Stomach (tissue), 9 donors: Measurements from ENCODE around the gene GIMAP8. TPM values are rescaled to one million over a fixed set of nuclear protein-coding genes. Genes with fewer than 3 reads are reported as not detected.

Experiments used
- DNase-seq, 2 donors: peaks; one replicate each; pipeline versions ENCODE4 v3.0.0 to v3.0.0-alpha.2; 2013 to 2019
- H3K27ac ChIP-seq, 5 donors: fragments of 200-600 bp in 4 of 5; sonication (generic) in 4 of 5; one replicate each; pipeline ENCODE4 v1.5.1; 2013 to 2019; ENCODE audit warnings: mild to moderate bottlenecking in 1 of 5, moderate library complexity in 1 of 5
- H3K27me3 ChIP-seq, 3 donors: fragments of 200-600 bp; sonication (generic); one replicate each; pipeline ENCODE4 v1.5.1; 2017 to 2019; ENCODE audit warnings: mixed run types in 1 of 3
- H3K36me3 ChIP-seq, 4 donors: fragments of 200-600 bp; sonication (generic); 1 replicate in 3 of 4; 2 replicates in 1 of 4; pipeline ENCODE4 v1.5.1; 2016 to 2019
- H3K4me1 ChIP-seq, 4 donors: fragments of 200-600 bp; sonication (generic); one replicate each; pipeline ENCODE4 v1.5.1; 2016 to 2019
- H3K4me3 ChIP-seq, 4 donors: fragments of 200-600 bp; sonication (generic) in 3 of 4; one replicate each; pipeline ENCODE4 v1.5.1; 2016 to 2019; ENCODE audit warnings: mild to moderate bottlenecking in 1 of 4
- H3K9me3 ChIP-seq, 4 donors: fragments of 200-600 bp; sonication (generic); one replicate each; pipeline ENCODE4 v1.5.1; 2016 to 2019
- EP300 ChIP-seq: sonication (generic); formaldehyde crosslinking; IDR thresholded peaks from one replicate; pipeline ENCODE4 v1.6.1; 2017; ENCODE audit warnings: antibody characterized with exemption
- POLR2A ChIP-seq, 4 donors: fragments of 450-650 bp; IDR thresholded peaks; one replicate each; pipeline ENCODE4 v1.6.1; 2016; ENCODE audit warnings: antibody characterized with exemption in 4 of 4, control low read depth in 2 of 4, mild to moderate bottlenecking in 1 of 4, moderate library complexity in 1 of 4
- POLR2AphosphoS5 ChIP-seq, 3 donors: sonication (generic); formaldehyde crosslinking; IDR thresholded peaks; one replicate each; pipeline ENCODE4 v1.6.1; 2016; ENCODE audit warnings: antibody characterized with exemption in 3 of 3
- WGBS, 5 donors: extraction: QIAGEN DNeasy Blood & Tissue Kit in 3 of 5; methylation state at CpG; one replicate each; pipeline versions ENCODE4 v1.1.5 to v1.1.7; 2013 to 2018; 5-methylcytosine and 5-hydroxymethylcytosine counted together
- intact Hi-C: fragments of 100-400 bp; cut with DNase I; formaldehyde crosslinking; loops from one replicate; pipeline ENCODE4 v1.15.1; 2023; ENCODE audit warnings: low total_unique reads
- polyA plus RNA-seq, 3 donors: library from polyadenylated mRNA; stranded (reverse); fragments of 200-250 nt; gene quantifications; one replicate each; pipeline ENCODE4 v1.2.3, GENCODE V29; 2013
- total RNA-seq, 5 donors: library from RNA; depleted of rRNA; stranded (reverse); fragments of >200 nt; gene quantifications; one replicate each; pipeline versions ENCODE4 v1.1.0 to v1.2.3, GENCODE V29; 2014 to 2016
- TF ChIP-seq, protein P1 (sequence below), 7 experiments: fragments of 450-650 bp in 4 of 7; fragments of 200-600 bp in 3 of 7; sonication (generic) in 3 of 7; IDR thresholded peaks; one replicate each; pipeline ENCODE4 v1.5.1; 2016 to 2019; ENCODE audit warnings: antibody characterized with exemption in 7 of 7, control low read depth in 2 of 7, mild to moderate bottlenecking in 1 of 7
- donor health status: healthy with polysubstance abuse.
- donor health status: Bipolar disorder and iron deficiency.
- donor health status: healthy.

The GIMAP8 gene
- total and polyA plus RNA-seq, 8 donors: under 0.01 to 8.3 (median 2.9) TPM

DNA sequence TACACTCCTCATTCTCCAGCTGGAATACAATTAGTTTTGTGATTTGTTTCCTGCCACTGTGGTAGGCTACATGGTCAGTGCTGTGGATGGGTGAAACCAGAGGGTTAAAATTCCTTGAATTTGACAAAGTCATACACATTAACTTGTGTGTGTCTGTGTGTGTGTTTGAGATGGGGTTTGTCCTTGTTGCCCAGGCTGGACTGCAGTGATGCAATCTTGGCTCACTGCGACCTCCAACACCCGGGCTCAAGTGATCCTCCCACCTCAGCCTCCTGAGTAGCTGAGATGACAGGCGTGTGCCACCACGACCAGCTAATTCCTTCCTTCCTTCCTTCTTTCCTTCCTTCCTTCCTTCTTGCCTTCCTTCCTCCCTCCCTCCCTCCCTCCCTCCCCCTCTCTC, 24.8 kb upstream of the GIMAP8 start:
- no peaks in the 10 kb centered on the region for H3K27me3 ChIP-seq
- H3K27ac ChIP-seq: no peak overlapping the region
- intact Hi-C loops: loop anchor here (10.0 kb wide), 1 partner anchor 131 kb away; no protein-coding TSS in a partner anchor
- H3K9me3 ChIP-seq: no peaks in the 10 kb centered on the region
- H3K4me3 ChIP-seq: no peak overlapping the region
- H3K4me1 ChIP-seq: peaks cover 0 to 20% (median 11%) of the 10 kb centered on the region in 4 donors
- H3K36me3 ChIP-seq: no peaks in the 10 kb centered on the region
- no peak for DNase-seq
- TF ChIP-seq EP300 (no peak), POLR2AphosphoS5 (IDR thresholded peaks at IDR 0.05) (no peak), POLR2A (IDR thresholded peaks at IDR 0.05) (no peak)
- TF ChIP-seq, protein P1, sequence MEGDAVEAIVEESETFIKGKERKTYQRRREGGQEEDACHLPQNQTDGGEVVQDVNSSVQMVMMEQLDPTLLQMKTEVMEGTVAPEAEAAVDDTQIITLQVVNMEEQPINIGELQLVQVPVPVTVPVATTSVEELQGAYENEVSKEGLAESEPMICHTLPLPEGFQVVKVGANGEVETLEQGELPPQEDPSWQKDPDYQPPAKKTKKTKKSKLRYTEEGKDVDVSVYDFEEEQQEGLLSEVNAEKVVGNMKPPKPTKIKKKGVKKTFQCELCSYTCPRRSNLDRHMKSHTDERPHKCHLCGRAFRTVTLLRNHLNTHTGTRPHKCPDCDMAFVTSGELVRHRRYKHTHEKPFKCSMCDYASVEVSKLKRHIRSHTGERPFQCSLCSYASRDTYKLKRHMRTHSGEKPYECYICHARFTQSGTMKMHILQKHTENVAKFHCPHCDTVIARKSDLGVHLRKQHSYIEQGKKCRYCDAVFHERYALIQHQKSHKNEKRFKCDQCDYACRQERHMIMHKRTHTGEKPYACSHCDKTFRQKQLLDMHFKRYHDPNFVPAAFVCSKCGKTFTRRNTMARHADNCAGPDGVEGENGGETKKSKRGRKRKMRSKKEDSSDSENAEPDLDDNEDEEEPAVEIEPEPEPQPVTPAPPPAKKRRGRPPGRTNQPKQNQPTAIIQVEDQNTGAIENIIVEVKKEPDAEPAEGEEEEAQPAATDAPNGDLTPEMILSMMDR (IDR thresholded peaks at IDR 0.05): no peak
- WGBS, 5 donors: 66 to 93% (median 70%) methylated on average over 4 of the region's 4 CpGs

- intact Hi-C loops: loop anchor here (10.0 kb wide), 1 partner anchor 134 kb away; no protein-coding TSS in a partner anchor
- peak in 1 of 2 donors; percentile 57 for DNase-seq
- Histone ChIP-seq H3K4me1 (peaks cover 0 to 13% (median 7%) of the 10 kb centered on the region in 4 donors), H3K36me3 (no peaks in the 10 kb centered on the region), H3K27ac (peak overlapping the region in 1 of 5 donors; percentile 23), H3K9me3 (no peaks in the 10 kb centered on the region), H3K4me3 (no peak overlapping the region), H3K27me3 (no peaks in the 10 kb centered on the region)
- 27 to 40% (median 38%) methylated on average over 10 to 11 of the region's 11 CpGs for WGBS, 5 donors
- TF ChIP-seq EP300: no peak
- peak in 1 of 3 donors; percentile 25 for TF ChIP-seq POLR2AphosphoS5 (IDR thresholded peaks at IDR 0.05)
- no peak for TF ChIP-seq POLR2A (IDR thresholded peaks at IDR 0.05)
- TF ChIP-seq, protein P1 (IDR thresholded peaks at IDR 0.05): no peak
Observed at GRCh38 chr7:150428671-150429451, 21.6 kb upstream of the GIMAP8 start.

DNA sequence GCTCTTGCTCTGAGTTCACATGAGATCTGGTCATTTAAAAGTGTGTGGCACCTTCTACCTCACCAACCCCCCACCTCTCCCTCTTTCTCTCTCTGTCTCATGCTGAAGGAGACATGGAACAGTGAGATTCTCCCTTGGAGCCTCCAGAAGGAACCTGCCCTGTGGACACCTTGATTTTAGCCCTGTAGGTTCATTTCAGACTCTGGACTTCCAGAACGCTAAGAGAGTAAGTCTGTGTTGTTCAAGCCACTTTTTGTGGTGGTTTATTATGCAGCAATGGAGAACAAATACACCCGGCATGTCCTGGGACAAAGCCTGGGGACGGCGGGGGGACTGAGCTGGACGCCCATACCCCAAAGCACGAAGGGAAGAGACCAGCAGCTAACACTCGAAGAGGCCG, 20.7 kb upstream of the GIMAP8 start:
- no peaks in the 10 kb centered on the region for H3K36me3 ChIP-seq
- H3K4me3 ChIP-seq: no peak overlapping the region
- no peak overlapping the region for H3K27ac ChIP-seq
- DNase-seq: no peak
- TF ChIP-seq EP300 (no peak), POLR2A (IDR thresholded peaks at IDR 0.05) (no peak), POLR2AphosphoS5 (IDR thresholded peaks at IDR 0.05) (no peak)
- TF ChIP-seq, protein P1 (IDR thresholded peaks at IDR 0.05): no peak
- H3K4me1 ChIP-seq: peaks cover 0 to 13% (median 7%) of the 10 kb centered on the region in 4 donors
- intact Hi-C loops: loop anchor here (10.0 kb wide), 1 partner anchor 135 kb away; no protein-coding TSS in a partner anchor
- H3K27me3 ChIP-seq: no peaks in the 10 kb centered on the region
- no peaks in the 10 kb centered on the region for H3K9me3 ChIP-seq
- 70 to 88% (median 78%) methylated on average over 3 to 8 of the region's 8 CpGs for WGBS, 5 donors

DNA sequence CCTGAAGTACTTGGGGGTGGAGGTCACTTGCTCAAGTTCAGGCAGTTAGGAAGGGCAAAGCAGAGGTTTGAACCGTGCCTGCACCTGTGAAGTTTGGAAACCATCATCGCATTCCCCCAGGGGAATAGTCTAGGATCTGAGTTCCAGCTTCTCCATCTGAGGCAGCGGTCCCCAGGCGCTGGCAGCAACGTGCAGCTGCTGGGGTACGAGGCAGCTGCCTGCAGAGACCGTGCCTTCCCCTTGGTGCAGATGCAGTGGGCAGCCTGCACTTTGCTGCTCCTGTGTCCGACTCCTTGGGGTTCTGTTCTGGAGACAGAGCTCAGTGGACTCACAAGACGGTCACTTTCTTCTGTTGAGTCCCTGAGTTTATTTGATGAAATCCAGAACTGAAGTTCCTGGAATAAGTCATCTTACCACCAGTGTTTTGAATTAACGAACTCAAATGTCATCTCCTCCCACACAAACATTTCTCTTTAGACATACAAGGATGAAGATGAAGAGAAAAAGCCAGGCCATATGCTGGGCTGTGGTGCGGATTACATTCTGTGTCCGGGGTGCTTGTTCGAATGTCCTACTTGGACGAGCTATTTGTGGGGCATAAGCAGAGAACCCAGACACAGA, 19.9 kb upstream of the GIMAP8 start:
- no peak for TF ChIP-seq POLR2AphosphoS5 (IDR thresholded peaks at IDR 0.05)
- TF ChIP-seq EP300: no peak
- TF ChIP-seq, protein P1 (IDR thresholded peaks at IDR 0.05): no peak
- no peak for TF ChIP-seq POLR2A (IDR thresholded peaks at IDR 0.05)
- H3K36me3 ChIP-seq: no peaks in the 10 kb centered on the region
- H3K27me3 ChIP-seq: no peaks in the 10 kb centered on the region
- H3K4me1 ChIP-seq: peaks cover 0 to 13% (median 7%) of the 10 kb centered on the region in 4 donors
- intact Hi-C loops: no loop called here
- H3K27ac ChIP-seq: no peak overlapping the region
- no peaks in the 10 kb centered on the region for H3K9me3 ChIP-seq
- DNase-seq: no peak
- no peak overlapping the region for H3K4me3 ChIP-seq
- WGBS, 5 donors: 74 to 87% (median 84%) methylated on average over 14 of the region's 14 CpGs
